ENCODE results near the gene SH2D4B.

Gene SH2D4B

GRCh38 chr10:80648106-80648505 lies 110.4 kb downstream of the SH2D4B start:
- H3K4me1 ChIP-seq = no peaks in the 10 kb centered on the region
- no peak overlapping the region for H3K4me2 ChIP-seq (ENCODE audit: low read length)
- H3K27me3 ChIP-seq (ENCODE audit: control insufficient read depth, insufficient read depth, low read length) = no peaks in the 10 kb centered on the region
- H3K27ac ChIP-seq = no peak overlapping the region
- no peak overlapping the region for H2AFZ ChIP-seq
- H3K36me3 ChIP-seq (ENCODE audit: control insufficient read depth, insufficient read depth, low read length) = no peaks in the 10 kb centered on the region
- H3K4me3 ChIP-seq (ENCODE audit: low read depth, low read length) = no peak overlapping the region
- no peak overlapping the region for H3K9ac ChIP-seq
- TF ChIP-seq, protein P1, sequence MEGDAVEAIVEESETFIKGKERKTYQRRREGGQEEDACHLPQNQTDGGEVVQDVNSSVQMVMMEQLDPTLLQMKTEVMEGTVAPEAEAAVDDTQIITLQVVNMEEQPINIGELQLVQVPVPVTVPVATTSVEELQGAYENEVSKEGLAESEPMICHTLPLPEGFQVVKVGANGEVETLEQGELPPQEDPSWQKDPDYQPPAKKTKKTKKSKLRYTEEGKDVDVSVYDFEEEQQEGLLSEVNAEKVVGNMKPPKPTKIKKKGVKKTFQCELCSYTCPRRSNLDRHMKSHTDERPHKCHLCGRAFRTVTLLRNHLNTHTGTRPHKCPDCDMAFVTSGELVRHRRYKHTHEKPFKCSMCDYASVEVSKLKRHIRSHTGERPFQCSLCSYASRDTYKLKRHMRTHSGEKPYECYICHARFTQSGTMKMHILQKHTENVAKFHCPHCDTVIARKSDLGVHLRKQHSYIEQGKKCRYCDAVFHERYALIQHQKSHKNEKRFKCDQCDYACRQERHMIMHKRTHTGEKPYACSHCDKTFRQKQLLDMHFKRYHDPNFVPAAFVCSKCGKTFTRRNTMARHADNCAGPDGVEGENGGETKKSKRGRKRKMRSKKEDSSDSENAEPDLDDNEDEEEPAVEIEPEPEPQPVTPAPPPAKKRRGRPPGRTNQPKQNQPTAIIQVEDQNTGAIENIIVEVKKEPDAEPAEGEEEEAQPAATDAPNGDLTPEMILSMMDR (IDR thresholded peaks at IDR 0.05) = no peak
- no peaks in the 10 kb centered on the region for H3K79me2 ChIP-seq
- no peaks in the 10 kb centered on the region for H3K9me3 ChIP-seq (ENCODE audit: control insufficient read depth, low read length)

DNA sequence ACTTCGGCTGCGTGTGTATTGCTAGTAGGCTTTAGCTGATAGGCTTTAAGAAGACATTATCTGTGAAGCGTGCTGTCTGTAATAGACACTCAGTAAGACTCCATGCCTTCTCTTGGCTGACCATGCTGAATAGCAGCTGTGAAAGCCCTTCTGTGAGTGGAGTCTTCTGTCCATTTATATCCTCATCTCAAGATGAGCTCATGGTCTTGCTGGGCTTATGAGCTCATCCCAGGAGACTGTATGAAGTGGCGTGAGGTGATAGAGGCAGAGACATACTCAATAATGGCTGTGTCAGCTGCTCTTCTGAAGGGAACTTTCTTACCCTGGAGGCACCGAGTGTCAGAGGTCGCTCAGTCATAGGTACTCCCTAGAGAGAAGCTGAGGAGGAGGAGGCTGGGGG lies 111.5 kb downstream of the SH2D4B start:
- Histone ChIP-seq H3K9me3 (ENCODE audit: control insufficient read depth, low read length) (no peaks in the 10 kb centered on the region), H3K4me2 (ENCODE audit: low read length) (no peak overlapping the region), H3K36me3 (ENCODE audit: control insufficient read depth, insufficient read depth, low read length) (no peaks in the 10 kb centered on the region), H3K27me3 (ENCODE audit: control insufficient read depth, insufficient read depth, low read length) (no peaks in the 10 kb centered on the region), H3K79me2 (no peaks in the 10 kb centered on the region), H3K4me1 (no peaks in the 10 kb centered on the region), H3K4me3 (ENCODE audit: low read depth, low read length) (no peak overlapping the region), H3K27ac (no peak overlapping the region), H2AFZ (no peak overlapping the region), H3K9ac (no peak overlapping the region)
- TF ChIP-seq, protein P1 (IDR thresholded peaks at IDR 0.05) = no peak

GRCh38 chr10:80655898-80656297 lies 118.2 kb downstream of the SH2D4B start:
- H3K4me2 ChIP-seq (ENCODE audit: low read length) = no peak overlapping the region
- no peak overlapping the region for H2AFZ ChIP-seq
- no peak overlapping the region for H3K27ac ChIP-seq
- no peaks in the 10 kb centered on the region for H3K36me3 ChIP-seq (ENCODE audit: control insufficient read depth, insufficient read depth, low read length)
- H3K79me2 ChIP-seq = no peaks in the 10 kb centered on the region
- no peaks in the 10 kb centered on the region for H3K4me1 ChIP-seq
- TF ChIP-seq, protein P1 (IDR thresholded peaks at IDR 0.05) = no peak
- H3K4me3 ChIP-seq (ENCODE audit: low read depth, low read length) = no peak overlapping the region
- no peak overlapping the region for H3K9ac ChIP-seq
- peaks cover 3% of the 10 kb centered on the region for H3K9me3 ChIP-seq (ENCODE audit: control insufficient read depth, low read length)
- H3K27me3 ChIP-seq (ENCODE audit: control insufficient read depth, insufficient read depth, low read length) = no peaks in the 10 kb centered on the region

DNA sequence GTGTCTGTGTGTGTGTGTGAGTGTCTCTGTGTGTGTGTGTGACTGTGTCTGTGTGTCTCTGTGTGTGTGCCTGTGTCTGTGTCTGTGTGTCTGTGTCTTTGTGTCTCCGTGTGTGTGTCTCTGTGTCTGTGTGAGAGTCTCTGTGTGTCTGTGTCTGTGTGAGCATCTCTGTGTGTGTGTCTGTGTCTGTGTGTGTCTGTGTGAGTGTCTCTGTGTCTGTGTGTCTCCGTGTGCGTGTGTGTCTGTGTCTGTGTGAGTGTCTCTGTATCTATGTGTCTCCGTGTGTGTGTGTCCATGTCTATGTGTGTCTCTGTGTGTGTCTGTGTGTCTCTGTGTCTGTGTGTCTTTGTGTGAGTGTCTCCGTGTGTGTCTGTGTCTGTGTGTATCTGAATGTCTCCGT lies 120.4 kb downstream of the SH2D4B start:
- H3K4me3 ChIP-seq (ENCODE audit: low read depth, low read length) = no peak overlapping the region
- H3K79me2 ChIP-seq = no peaks in the 10 kb centered on the region
- H2AFZ ChIP-seq = no peak overlapping the region
- no peak overlapping the region for H3K27ac ChIP-seq
- H3K4me1 ChIP-seq = no peaks in the 10 kb centered on the region
- no peaks in the 10 kb centered on the region for H3K36me3 ChIP-seq (ENCODE audit: control insufficient read depth, insufficient read depth, low read length)
- H3K27me3 ChIP-seq (ENCODE audit: control insufficient read depth, insufficient read depth, low read length) = no peaks in the 10 kb centered on the region
- H3K9me3 ChIP-seq (ENCODE audit: control insufficient read depth, low read length) = peaks cover 3% of the 10 kb centered on the region
- TF ChIP-seq, protein P1 (IDR thresholded peaks at IDR 0.05) = no peak
- no peak overlapping the region for H3K9ac ChIP-seq
- H3K4me2 ChIP-seq (ENCODE audit: low read length) = no peak overlapping the region

DNA sequence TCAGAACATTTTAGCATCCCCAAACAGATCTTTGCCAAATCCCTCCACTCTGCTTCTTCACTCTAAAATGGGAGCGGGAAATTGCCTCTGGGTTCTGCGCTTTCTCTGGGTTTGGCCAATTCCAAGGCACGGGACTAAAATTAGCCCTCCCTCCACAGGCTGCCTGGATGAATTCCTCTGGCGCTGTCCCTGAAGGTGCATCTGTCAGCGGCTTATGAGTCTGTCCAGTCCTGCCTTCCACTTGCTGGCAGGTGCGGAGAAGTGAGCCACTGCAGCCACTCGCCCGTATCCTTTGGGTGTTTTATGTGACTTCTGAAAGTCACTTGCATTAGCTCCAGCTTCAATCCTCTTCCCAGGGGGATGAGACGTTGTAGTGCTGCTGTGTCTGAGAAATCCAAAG lies 121.6 kb downstream of the SH2D4B start:
- Histone ChIP-seq H3K9me3 (ENCODE audit: control insufficient read depth, low read length) (peaks cover 3% of the 10 kb centered on the region), H3K79me2 (no peaks in the 10 kb centered on the region), H3K4me2 (ENCODE audit: low read length) (no peak overlapping the region), H2AFZ (no peak overlapping the region), H3K27ac (no peak overlapping the region), H3K36me3 (ENCODE audit: control insufficient read depth, insufficient read depth, low read length) (no peaks in the 10 kb centered on the region), H3K9ac (no peak overlapping the region), H3K27me3 (ENCODE audit: control insufficient read depth, insufficient read depth, low read length) (no peaks in the 10 kb centered on the region), H3K4me3 (ENCODE audit: low read depth, low read length) (no peak overlapping the region), H3K4me1 (peaks cover 1% of the 10 kb centered on the region)
- TF ChIP-seq, protein P1 (IDR thresholded peaks at IDR 0.05) = no peak
